Measurements from ENCODE around the gene LEAP2. TPM values are rescaled to one million over a fixed set of nuclear protein-coding genes. Genes with fewer than 3 reads are reported as not detected.

Gene LEAP2
- total RNA-seq, 1 experiment from 2014 or later, result 1.4 TPM

DNA sequence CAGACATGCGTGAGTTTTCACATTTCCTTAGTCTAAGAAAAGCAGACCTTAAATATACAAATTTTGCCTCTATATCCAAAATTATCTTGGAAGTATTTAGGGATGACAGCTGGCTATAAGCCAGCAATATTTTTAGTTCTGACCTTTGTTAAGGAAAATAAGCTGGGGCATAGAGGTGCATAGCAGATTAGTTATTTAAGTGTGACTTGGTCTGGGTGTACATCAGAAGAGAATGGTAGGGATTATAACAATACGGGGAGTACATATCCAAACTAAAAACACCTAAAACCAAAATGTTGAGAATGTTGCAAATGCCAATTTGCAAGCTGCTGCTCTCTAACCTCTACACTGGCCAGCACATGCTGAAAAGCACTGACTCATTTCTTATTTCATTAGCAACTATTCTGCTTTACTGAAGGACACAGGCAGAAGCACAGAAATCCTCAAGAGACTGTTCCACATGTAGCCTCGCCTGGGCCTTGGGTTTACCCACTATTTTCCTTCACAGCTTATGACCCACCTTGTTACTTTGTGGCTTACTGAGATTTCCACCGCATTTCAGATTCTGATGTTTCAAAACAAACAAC lies 22.3 kb downstream of the LEAP2 start:
- Histone ChIP-seq H3K23me2 (ENCODE audit: insufficient read length, low read depth, low read length, poor library complexity, severe bottlenecking) (no peaks in the 10 kb centered on the region), H2BK20ac (ENCODE audit: low read depth, low read length, poor library complexity, severe bottlenecking) (no peak overlapping the region), H4K20me1 (ENCODE audit: control insufficient read depth, insufficient read depth, insufficient read length) (no peaks in the 10 kb centered on the region), H2BK12ac (ENCODE audit: insufficient read length, low read depth, low read length) (no peak overlapping the region), H3K79me2 (ENCODE audit: insufficient read depth, low read length) (no peaks in the 10 kb centered on the region), H3T11ph (ENCODE audit: low read length) (no peak overlapping the region), H3K27me3 (ENCODE audit: insufficient read depth, low read length) (no peaks in the 10 kb centered on the region; the same call in 1 of the 2 replicates), H2BK15ac (ENCODE audit: low read depth, low read length) (no peak overlapping the region), H3K4ac (ENCODE audit: low read depth, low read length) (no peak overlapping the region), H3K18ac (ENCODE audit: insufficient read length, low read depth, low read length) (no peak overlapping the region), H3K9me3 (ENCODE audit: control insufficient read depth, low read depth, low read length) (no peaks in the 10 kb centered on the region), H2AFZ (ENCODE audit: low read length) (no peak overlapping the region), H3K4me2 (ENCODE audit: insufficient read depth, insufficient read length, low read length) (no peak overlapping the region), H3K9ac (ENCODE audit: extremely low read depth, insufficient read length, low read length) (no peak overlapping the region), H3K4me1 (ENCODE audit: insufficient read depth, low read length) (no peaks in the 10 kb centered on the region), H3K14ac (ENCODE audit: insufficient read depth, low read length) (no peak overlapping the region), H3K27ac (ENCODE audit: insufficient read length, low read depth, low read length) (no peak overlapping the region), H3K79me1 (ENCODE audit: insufficient read depth, low read depth, low read length, poor library complexity, severe bottlenecking) (no peaks in the 10 kb centered on the region), H2AK5ac (ENCODE audit: insufficient read length, low read length) (no peak overlapping the region), H4K91ac (ENCODE audit: insufficient read length, low read depth, low read length) (no peak overlapping the region), H2BK120ac (ENCODE audit: low read depth, low read length, poor library complexity, severe bottlenecking) (no peak overlapping the region), H4K5ac (ENCODE audit: insufficient read length, low read depth, low read length) (no peak overlapping the region), H3K56ac (ENCODE audit: insufficient read length, low read depth, low read length) (no peak overlapping the region), H2BK5ac (ENCODE audit: insufficient read length, low read length) (no peak overlapping the region), H4K8ac (replicated peaks; ENCODE audit: insufficient read length, low read depth, low read length) (no peak overlapping the region), H3K23ac (ENCODE audit: insufficient read length, low read depth, low read length) (no peak overlapping the region)
- Mint-ChIP-seq H3K36me3 (ENCODE audit: insufficient read depth in 1 of 3, low read depth in 3 of 3) (peaks cover 36 to 74% (median 71%) of the 10 kb centered on the region in 3 experiments; a peak in 6 of 7 replicates), H3K27ac (no peak overlapping the region; a peak in 1 of 7 replicates), H3K4me3 (no peak overlapping the region), H3K9me3 (no peaks in the 10 kb centered on the region), H3K4me1 (no peaks in the 10 kb centered on the region), H3K27me3 (ENCODE audit: low read depth) (no peaks in the 10 kb centered on the region)
- WGBS (ENCODE audit: extremely low coverage, insufficient read length, low lambda C conversion rate), result no CpG with 5 or more reads among the region's 4 CpGs
- TF ChIP-seq, protein P1, sequence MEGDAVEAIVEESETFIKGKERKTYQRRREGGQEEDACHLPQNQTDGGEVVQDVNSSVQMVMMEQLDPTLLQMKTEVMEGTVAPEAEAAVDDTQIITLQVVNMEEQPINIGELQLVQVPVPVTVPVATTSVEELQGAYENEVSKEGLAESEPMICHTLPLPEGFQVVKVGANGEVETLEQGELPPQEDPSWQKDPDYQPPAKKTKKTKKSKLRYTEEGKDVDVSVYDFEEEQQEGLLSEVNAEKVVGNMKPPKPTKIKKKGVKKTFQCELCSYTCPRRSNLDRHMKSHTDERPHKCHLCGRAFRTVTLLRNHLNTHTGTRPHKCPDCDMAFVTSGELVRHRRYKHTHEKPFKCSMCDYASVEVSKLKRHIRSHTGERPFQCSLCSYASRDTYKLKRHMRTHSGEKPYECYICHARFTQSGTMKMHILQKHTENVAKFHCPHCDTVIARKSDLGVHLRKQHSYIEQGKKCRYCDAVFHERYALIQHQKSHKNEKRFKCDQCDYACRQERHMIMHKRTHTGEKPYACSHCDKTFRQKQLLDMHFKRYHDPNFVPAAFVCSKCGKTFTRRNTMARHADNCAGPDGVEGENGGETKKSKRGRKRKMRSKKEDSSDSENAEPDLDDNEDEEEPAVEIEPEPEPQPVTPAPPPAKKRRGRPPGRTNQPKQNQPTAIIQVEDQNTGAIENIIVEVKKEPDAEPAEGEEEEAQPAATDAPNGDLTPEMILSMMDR (conservative IDR thresholded peaks at IDR 0.05), result no peak
- no peak for DNase-seq

All from H9 (cell line).